GM10248 (cell line): ENCODE measurements around the gene GLRA2.
A peak's percentile ranks its signal among the peaks of the same experiment; 100 is the strongest.

Experiments used
- CTCF ChIA-PET: fragments of 300-600 bp; sonication (Branson Sonifier 250); formaldehyde crosslinking; extraction: SDS; loops from one replicate; lab custom pipeline; 2021; ENCODE audit warnings: antibody characterized with exemption; lab: Yijun Ruan, JAX
- POLR2A ChIA-PET: fragments of 350-650 bp; sonication (Branson Sonifier 250); formaldehyde crosslinking; extraction: SDS; loops from one replicate; lab custom pipeline; 2020; ENCODE audit warnings: antibody characterized with exemption; lab: Yijun Ruan, JAX
- DNase-seq: peaks from one replicate; pipeline ENCODE4 v3.0.0; 2012; ENCODE audit errors: extremely low spot score
- CTCF ChIP-seq: IDR thresholded peaks from 2 replicates; pipeline ENCODE4 v1.5.1; 2012; ENCODE audit warnings: mild to moderate bottlenecking, low read depth; ENCODE audit errors: extremely low read depth, missing control alignments, control extremely low read depth

The GLRA2 gene

DNA sequence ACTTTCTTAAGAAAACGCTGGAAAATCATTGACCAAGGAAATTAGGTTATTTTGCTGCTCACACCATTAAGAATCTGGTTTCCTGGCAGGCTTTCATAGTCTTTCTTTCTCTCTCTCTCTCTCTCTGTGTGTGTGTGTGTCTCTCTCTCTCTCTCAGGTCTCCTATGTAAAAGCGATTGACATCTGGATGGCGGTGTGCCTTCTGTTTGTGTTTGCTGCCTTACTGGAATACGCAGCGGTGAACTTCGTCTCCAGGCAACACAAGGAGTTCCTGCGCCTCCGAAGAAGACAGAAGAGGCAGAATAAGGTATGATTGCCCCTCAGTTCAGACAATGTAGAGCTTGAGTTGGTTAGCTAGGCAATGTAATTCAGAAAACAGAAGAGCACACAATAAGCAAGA is 161.2 kb downstream of the GLRA2 start:
- ChIA-PET CTCF (no interaction called here), POLR2A (no interaction called here)
- DNase-seq: no peak
- no peak for TF ChIP-seq CTCF

DNA sequence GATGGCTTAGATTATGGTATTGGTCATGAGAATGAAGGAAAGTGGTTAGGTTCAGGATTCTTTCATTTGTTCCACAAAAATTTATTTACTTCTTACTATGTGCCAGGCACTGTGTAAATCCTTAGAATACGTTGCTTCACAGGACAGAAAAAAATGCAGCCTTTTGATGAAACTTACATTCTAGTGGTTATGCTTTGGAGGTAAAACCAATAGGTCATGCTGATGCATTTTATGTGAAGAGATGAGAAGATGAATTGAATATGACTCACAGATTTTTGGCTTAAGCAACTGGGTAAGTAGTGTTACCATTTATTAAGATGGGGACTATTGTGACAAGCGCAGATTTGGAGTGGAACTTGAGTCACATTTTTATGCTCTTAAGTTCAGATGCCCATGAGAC is 165.3 kb downstream of the GLRA2 start:
- DNase-seq: no peak
- no peak for TF ChIP-seq CTCF
- ChIA-PET CTCF (no interaction called here), POLR2A (no interaction called here)

GRCh38 chrX:14697451-14697850 is 168.1 kb downstream of the GLRA2 start:
- peak; percentile 24 for TF ChIP-seq CTCF
- DNase-seq: peak; percentile 13
- ChIA-PET POLR2A (no interaction called here), CTCF (interaction anchor here (0.6 kb wide), 1 partner anchor 34 kb away, joined by 3 read pairs; no protein-coding TSS in a partner anchor)

GRCh38 chrX:14698790-14699189 is 169.5 kb downstream of the GLRA2 start:
- DNase-seq: no peak
- POLR2A ChIA-PET: no interaction called here
- TF ChIP-seq CTCF: no peak
- CTCF ChIA-PET: interaction anchor here (1.0 kb wide), 1 partner anchor 9 kb away, joined by 3 read pairs; no protein-coding TSS in a partner anchor

DNA sequence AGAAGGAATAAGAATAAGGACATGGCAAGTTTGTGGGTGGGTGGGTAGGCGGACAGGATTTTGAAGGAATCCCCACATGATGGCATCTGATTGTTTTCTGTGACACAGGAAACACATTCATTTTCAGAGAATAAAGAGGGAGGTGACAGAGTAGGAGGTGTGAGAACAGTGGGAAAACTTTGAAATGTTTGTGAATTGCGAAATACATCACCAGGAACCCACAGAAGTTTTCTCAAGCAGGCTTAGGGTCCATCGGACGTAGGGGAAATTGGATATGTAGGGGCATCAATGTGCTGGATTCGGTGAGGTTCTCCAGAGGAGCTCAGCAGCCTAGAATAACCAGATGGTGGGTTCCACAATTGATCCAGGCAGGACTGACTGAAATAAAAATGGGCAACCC is 171.6 kb downstream of the GLRA2 start:
- no peak for TF ChIP-seq CTCF
- POLR2A ChIA-PET: no interaction called here

GRCh38 chrX:14702145-14702544 is 172.8 kb downstream of the GLRA2 start:
- ChIA-PET POLR2A (no interaction called here), CTCF (no interaction called here)
- TF ChIP-seq CTCF: no peak
- no peak for DNase-seq

More for the DNA sequence above, 171.6 kb downstream of the GLRA2 start:
- CTCF ChIA-PET: no interaction called here
- DNase-seq: no peak

- ChIA-PET CTCF (no interaction called here), POLR2A (no interaction called here)
- TF ChIP-seq CTCF: no peak
- DNase-seq: no peak
Measured at GRCh38 chrX:14712096-14712495, 182.8 kb downstream of the GLRA2 start.
